Vagina (tissue), 2 donors: ENCODE results near the gene XKR7.

Experiments used
- POLR2A ChIP-seq, 2 donors: fragments of 450-650 bp; IDR thresholded peaks; one replicate each; pipeline ENCODE4 v1.6.1; 2017; ENCODE audit warnings: antibody characterized with exemption in 2 of 2, mild to moderate bottlenecking in 2 of 2, moderate library complexity in 2 of 2
- TF ChIP-seq, protein P1 (sequence below), 3 experiments: fragments of 450-650 bp in 2 of 3; fragments of 200-600 bp in 1 of 3; sonication (generic) in 1 of 3; IDR thresholded peaks; one replicate each; pipeline ENCODE4 v1.5.1; 2017 to 2019; ENCODE audit warnings: antibody characterized with exemption in 3 of 3, mild to moderate bottlenecking in 2 of 3, moderate library complexity in 2 of 3

DNA sequence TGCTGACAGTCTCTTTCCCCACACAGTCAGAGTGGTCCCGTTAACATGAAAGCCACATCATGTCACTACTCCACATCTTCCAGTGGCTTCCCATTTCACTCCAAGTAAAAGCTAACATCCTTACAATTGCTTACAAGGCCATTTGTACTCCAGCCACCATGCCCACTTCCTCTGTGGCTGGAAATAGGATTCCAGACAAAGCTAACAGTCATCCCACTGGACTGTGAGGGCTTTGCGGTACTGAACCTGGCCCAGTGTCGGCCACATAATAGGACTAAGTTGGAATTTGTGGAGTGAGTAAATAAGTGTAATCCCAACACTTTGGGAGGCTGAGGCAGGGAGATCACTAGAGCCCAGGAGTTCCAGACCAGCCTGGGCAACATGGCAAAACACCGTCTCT, 53.1 kb downstream of the XKR7 start:
- TF ChIP-seq POLR2A (IDR thresholded peaks at IDR 0.05), result no peak
- TF ChIP-seq, protein P1, sequence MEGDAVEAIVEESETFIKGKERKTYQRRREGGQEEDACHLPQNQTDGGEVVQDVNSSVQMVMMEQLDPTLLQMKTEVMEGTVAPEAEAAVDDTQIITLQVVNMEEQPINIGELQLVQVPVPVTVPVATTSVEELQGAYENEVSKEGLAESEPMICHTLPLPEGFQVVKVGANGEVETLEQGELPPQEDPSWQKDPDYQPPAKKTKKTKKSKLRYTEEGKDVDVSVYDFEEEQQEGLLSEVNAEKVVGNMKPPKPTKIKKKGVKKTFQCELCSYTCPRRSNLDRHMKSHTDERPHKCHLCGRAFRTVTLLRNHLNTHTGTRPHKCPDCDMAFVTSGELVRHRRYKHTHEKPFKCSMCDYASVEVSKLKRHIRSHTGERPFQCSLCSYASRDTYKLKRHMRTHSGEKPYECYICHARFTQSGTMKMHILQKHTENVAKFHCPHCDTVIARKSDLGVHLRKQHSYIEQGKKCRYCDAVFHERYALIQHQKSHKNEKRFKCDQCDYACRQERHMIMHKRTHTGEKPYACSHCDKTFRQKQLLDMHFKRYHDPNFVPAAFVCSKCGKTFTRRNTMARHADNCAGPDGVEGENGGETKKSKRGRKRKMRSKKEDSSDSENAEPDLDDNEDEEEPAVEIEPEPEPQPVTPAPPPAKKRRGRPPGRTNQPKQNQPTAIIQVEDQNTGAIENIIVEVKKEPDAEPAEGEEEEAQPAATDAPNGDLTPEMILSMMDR (IDR thresholded peaks at IDR 0.05), result no peak
